T-cell (primary cell): ENCODE results near the gene NAB1. TPM values are rescaled to one million over a fixed set of nuclear protein-coding genes. Genes with fewer than 3 reads are reported as not detected.

Experiments
- ATAC-seq, 4 experiments: fragments of 200-7000 bp in 3 of 4; fragments of 150-1000 bp in 1 of 4; cut with Tn5 transposase; replicated peaks in 1 of 4; 1 replicate in 3 of 4; 2 replicates in 1 of 4; pipeline ENCODE4 v1.10.0; 2021; ENCODE audit warnings: moderate library complexity in 3 of 4, mild to moderate bottlenecking in 2 of 4, moderate number of reproducible peaks in 1 of 4
- CTCF ChIA-PET, 2 donors: fragments of 300-600 bp; sonication (Branson Sonifier 250); formaldehyde crosslinking; loops; one replicate each; lab custom pipeline; 2022; ENCODE audit warnings: antibody characterized with exemption in 2 of 2; lab: Charles Lee
- POLR2A ChIA-PET, 2 donors: fragments of 300-600 bp; sonication (Branson Sonifier 250); formaldehyde crosslinking; loops; one replicate each; lab custom pipeline; 2022; ENCODE audit warnings: antibody characterized with exemption in 2 of 2; lab: Charles Lee
- DNase-seq, 35 experiments: peaks; one replicate each; pipeline versions ENCODE4 v3.0.0 to v3.0.0-alpha.2; 2013 to 2023
- H3K27ac ChIP-seq: one replicate; pipeline ENCODE4 v1.5.1; 2013; ENCODE audit warnings: low read length
- H3K27me3 ChIP-seq, 2 experiments: replicated peaks in 1 of 2; 1 replicate in 1 of 2; 2 replicates in 1 of 2; pipeline versions ENCODE4 v1.6.1 to v1.7.0; 2013; ENCODE audit warnings: low read length in 1 of 2, mixed read lengths in 1 of 2; ENCODE audit not compliant: control insufficient read depth in 2 of 2, insufficient read depth in 2 of 2; ENCODE audit errors: extremely low read depth in 1 of 2
- H3K36me3 ChIP-seq, 2 donors: 1 replicate in 1 of 2; 2 replicates in 1 of 2; pipeline versions ENCODE4 v1.6.1 to v1.7.0; 2013; ENCODE audit warnings: low read length in 1 of 2; ENCODE audit not compliant: control insufficient read depth in 2 of 2, insufficient read depth in 1 of 2; ENCODE audit errors: extremely low read depth in 1 of 2
- H3K4me1 ChIP-seq, 2 experiments: 1 replicate in 1 of 2; 2 replicates in 1 of 2; pipeline versions ENCODE4 v1.6.1 to v1.7.0; 2013; ENCODE audit warnings: low read length in 2 of 2, mixed read lengths in 1 of 2; ENCODE audit not compliant: insufficient read depth in 2 of 2, control insufficient read depth in 1 of 2; ENCODE audit errors: extremely low read depth in 1 of 2
- H3K4me3 ChIP-seq, 2 donors: 1 replicate in 1 of 2; 2 replicates in 1 of 2; pipeline versions ENCODE4 v1.5.1 to v1.7.0; 2013; ENCODE audit warnings: mild to moderate bottlenecking in 2 of 2, low read length in 1 of 2, moderate library complexity in 1 of 2; ENCODE audit not compliant: control insufficient read depth in 1 of 2; ENCODE audit errors: extremely low read depth in 1 of 2
- H3K9me3 ChIP-seq: 2 replicates; pipeline ENCODE4 v1.7.0; 2013
- H3K27ac Mint-ChIP-seq, 2 donors: one replicate each; pipeline ENCODE4 v1.8.0; 2020 to 2021; ENCODE audit warnings: mild to moderate bottlenecking in 2 of 2, mixed read lengths in 2 of 2
- H3K27me3 Mint-ChIP-seq, 2 donors: one replicate each; pipeline ENCODE4 v1.8.0; 2021 to 2022; ENCODE audit warnings: mixed read lengths in 2 of 2
- H3K36me3 Mint-ChIP-seq: one replicate; pipeline ENCODE4 v1.8.0; 2021; ENCODE audit warnings: mixed read lengths
- H3K4me1 Mint-ChIP-seq, 3 donors: one replicate each; pipeline ENCODE4 v1.8.0; 2020 to 2022; ENCODE audit warnings: mixed read lengths in 3 of 3, mild to moderate bottlenecking in 1 of 3
- H3K4me3 Mint-ChIP-seq, 3 donors: one replicate each; pipeline ENCODE4 v1.8.0; 2020 to 2022; ENCODE audit warnings: mild to moderate bottlenecking in 3 of 3, mixed read lengths in 3 of 3, moderate library complexity in 3 of 3
- H3K9me3 Mint-ChIP-seq, 3 donors: one replicate each; pipeline ENCODE4 v1.8.0; 2020 to 2022; ENCODE audit warnings: mixed read lengths in 3 of 3
- WGBS: methylation state at CpG from one replicate; pipeline ENCODE4 v1.1.5; 2013; ENCODE audit warnings: missing lambda C conversion rate; ENCODE audit not compliant: insufficient coverage; 5-methylcytosine and 5-hydroxymethylcytosine counted together
- total RNA-seq, 35 experiments: library from RNA in 6 of 35; stranded (reverse) in 6 of 35; fragments of 120-200 nt in 1 of 35; gene quantifications; one replicate each; pipeline versions ENCODE4 v1.2.1 to v1.2.4 and lab custom pipeline; 2013 to 2026

Gene NAB1
- total RNA-seq, 5 donors from 2014 or later (not counting 1 experiment from before 2014, with no cell fraction given), result 17.7 to 22.1 (median 19.2) TPM

DNA sequence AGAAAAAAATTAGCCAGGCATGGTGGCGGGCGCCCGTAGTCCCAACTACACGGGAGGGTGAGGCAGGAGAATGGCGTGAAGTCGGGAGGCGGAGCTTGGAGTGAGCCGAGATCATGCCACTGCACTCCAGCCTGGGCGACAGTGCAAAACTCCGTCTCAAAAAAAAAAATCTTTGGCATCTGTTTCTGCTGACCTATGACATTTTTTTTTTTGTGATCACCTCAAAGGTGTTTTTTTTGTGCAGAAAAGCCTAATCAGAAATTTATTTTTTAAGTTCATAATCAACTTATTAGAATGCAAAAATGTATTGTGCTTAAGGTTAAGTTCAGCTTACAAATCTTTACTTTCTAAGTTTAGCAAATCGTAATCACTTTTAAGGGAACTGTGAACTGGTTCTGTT lies 45.6 kb downstream of the NAB1 start:
- Histone ChIP-seq H3K36me3 (no peaks in the 10 kb centered on the region), H3K27me3 (no peaks in the 10 kb centered on the region), H3K4me1 (no peaks in the 10 kb centered on the region), H3K9me3 (no peaks in the 10 kb centered on the region), H3K27ac (no peak overlapping the region), H3K4me3 (no peak overlapping the region)
- H3K9me3 Mint-ChIP-seq, result no peaks in the 10 kb centered on the region
- CTCF ChIA-PET, result interaction anchor here in 1 of 2 donors (0.6 to 0.8 kb wide), 2 partner anchors 10 to 177 kb away, joined by 3 to 6 read pairs; no protein-coding TSS in a partner anchor
- no peak overlapping the region for H3K27ac Mint-ChIP-seq
- H3K4me1 Mint-ChIP-seq, result peaks cover 0 to 9% (median 0%) of the 10 kb centered on the region in 3 donors
- no peak for DNase-seq
- peaks cover 27% of the 10 kb centered on the region for H3K36me3 Mint-ChIP-seq
- no peak for ATAC-seq
- WGBS, result 88% methylated on average over 8 of the region's 11 CpGs
- no peak overlapping the region for H3K4me3 Mint-ChIP-seq
- no peaks in the 10 kb centered on the region for H3K27me3 Mint-ChIP-seq
- POLR2A ChIA-PET, result interaction anchor here (0.7 to 1.1 kb wide), 2 partner anchors 10 to 68 kb away, joined by 4 to 8 read pairs; no protein-coding TSS in a partner anchor

GRCh38 chr2:190695739-190696138 lies 46.9 kb downstream of the NAB1 start:
- Histone ChIP-seq H3K9me3 (no peaks in the 10 kb centered on the region), H3K36me3 (no peaks in the 10 kb centered on the region), H3K4me3 (no peak overlapping the region), H3K4me1 (no peaks in the 10 kb centered on the region), H3K27ac (no peak overlapping the region), H3K27me3 (no peaks in the 10 kb centered on the region)
- ChIA-PET CTCF (no interaction called here), POLR2A (no interaction called here)
- peaks cover 17% of the 10 kb centered on the region for H3K36me3 Mint-ChIP-seq
- H3K9me3 Mint-ChIP-seq, result no peaks in the 10 kb centered on the region
- DNase-seq (peak in 2 of 35 experiments; percentile 12 to 43), ATAC-seq (peak in 1 of 4 experiments; percentile 63)
- H3K4me1 Mint-ChIP-seq, result peaks cover 0 to 9% (median 0%) of the 10 kb centered on the region in 3 donors
- H3K27ac Mint-ChIP-seq, result no peak overlapping the region
- H3K4me3 Mint-ChIP-seq, result no peak overlapping the region
- WGBS, result no CpG with 5 or more reads among the region's 4 CpGs
- no peaks in the 10 kb centered on the region for H3K27me3 Mint-ChIP-seq

DNA sequence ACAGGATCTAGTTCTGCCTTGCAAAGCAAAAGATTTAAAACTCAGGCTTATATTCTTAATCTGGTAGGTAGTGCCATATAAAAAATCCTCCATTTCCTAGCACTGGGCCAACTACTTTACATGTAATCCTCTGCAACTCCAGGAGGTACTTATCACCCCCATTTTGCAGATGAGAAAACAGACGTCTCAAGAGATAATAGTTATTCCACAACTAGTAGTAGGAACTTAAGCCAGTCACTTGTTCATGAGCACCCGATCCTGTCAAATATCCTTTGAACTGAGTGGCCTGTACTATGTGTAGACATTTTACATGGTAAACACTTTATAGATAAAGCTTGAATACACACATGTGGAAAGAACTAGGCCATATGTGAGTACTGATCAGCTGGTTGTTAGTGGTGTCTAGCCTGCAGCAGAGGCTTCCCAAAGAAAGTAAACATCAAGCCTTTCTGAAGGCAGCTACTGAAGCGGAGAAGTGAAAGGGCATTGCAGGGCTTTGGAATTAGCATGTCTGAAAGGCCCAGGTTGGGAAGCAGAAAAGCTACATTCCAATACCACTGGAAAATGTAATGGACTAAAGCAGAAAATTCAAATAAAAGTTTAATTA lies 48.0 kb downstream of the NAB1 start:
- Histone ChIP-seq H3K4me1 (no peaks in the 10 kb centered on the region), H3K9me3 (no peaks in the 10 kb centered on the region), H3K27me3 (no peaks in the 10 kb centered on the region), H3K27ac (no peak overlapping the region), H3K4me3 (no peak overlapping the region), H3K36me3 (no peaks in the 10 kb centered on the region)
- no CpG with 5 or more reads among the region's 3 CpGs for WGBS
- DNase-seq (no peak), ATAC-seq (no peak)
- H3K36me3 Mint-ChIP-seq, result peaks cover 10% of the 10 kb centered on the region
- H3K4me3 Mint-ChIP-seq, result no peak overlapping the region
- POLR2A ChIA-PET, result no interaction called here
- H3K27ac Mint-ChIP-seq, result no peak overlapping the region
- CTCF ChIA-PET, result no interaction called here
- no peaks in the 10 kb centered on the region for H3K27me3 Mint-ChIP-seq
- no peaks in the 10 kb centered on the region for H3K9me3 Mint-ChIP-seq
- H3K4me1 Mint-ChIP-seq, result peaks cover 0 to 9% (median 0%) of the 10 kb centered on the region in 3 donors

- Histone ChIP-seq H3K9me3 (no peaks in the 10 kb centered on the region), H3K27me3 (no peaks in the 10 kb centered on the region), H3K27ac (no peak overlapping the region), H3K36me3 (no peaks in the 10 kb centered on the region), H3K4me1 (no peaks in the 10 kb centered on the region), H3K4me3 (no peak overlapping the region)
- ATAC-seq (no peak), DNase-seq (no peak)
- 90% methylated on average over 2 of the region's 4 CpGs for WGBS
- Mint-ChIP-seq H3K36me3 (peaks cover 10% of the 10 kb centered on the region), H3K27me3 (no peaks in the 10 kb centered on the region), H3K27ac (no peak overlapping the region), H3K9me3 (no peaks in the 10 kb centered on the region), H3K4me3 (no peak overlapping the region), H3K4me1 (peaks cover 0 to 9% (median 0%) of the 10 kb centered on the region in 3 donors)
- ChIA-PET CTCF (no interaction called here), POLR2A (no interaction called here)
Measured at GRCh38 chr2:190697421-190697820, 48.5 kb downstream of the NAB1 start.

GRCh38 chr2:190698895-190699294 lies 50.0 kb downstream of the NAB1 start:
- CTCF ChIA-PET, result no interaction called here
- H3K36me3 Mint-ChIP-seq, result no peaks in the 10 kb centered on the region
- H3K9me3 Mint-ChIP-seq, result no peaks in the 10 kb centered on the region

DNA sequence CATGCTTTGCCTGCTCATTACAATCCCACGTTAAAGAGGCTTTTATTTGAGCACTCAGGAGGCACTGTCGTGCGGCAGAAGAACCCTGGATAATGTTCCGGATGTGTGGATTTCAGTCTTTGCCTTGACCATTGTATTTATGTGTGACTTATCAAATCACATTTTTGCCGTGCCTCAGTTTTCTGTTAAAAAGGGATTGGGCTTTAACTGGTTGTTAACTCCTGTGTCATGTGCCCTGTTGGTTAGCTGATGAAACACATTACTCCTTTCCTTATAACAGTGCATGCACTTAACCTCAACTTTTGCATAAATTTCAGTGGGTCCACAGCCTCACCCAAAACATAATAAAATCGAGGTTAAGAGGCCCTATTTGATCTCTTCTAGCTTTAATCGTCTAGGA lies 52.7 kb downstream of the NAB1 start:
- DNase-seq, result no peak
- Mint-ChIP-seq H3K4me1 (no peaks in the 10 kb centered on the region), H3K27ac (no peak overlapping the region), H3K36me3 (no peaks in the 10 kb centered on the region), H3K27me3 (no peaks in the 10 kb centered on the region), H3K9me3 (no peaks in the 10 kb centered on the region), H3K4me3 (no peak overlapping the region)
- WGBS, result 59% methylated on average over 6 of the region's 7 CpGs
- no peak overlapping the region for H3K4me3 ChIP-seq
- H3K27me3 ChIP-seq, result no peaks in the 10 kb centered on the region
- ATAC-seq, result no peak
- H3K27ac ChIP-seq, result no peak overlapping the region
- H3K36me3 ChIP-seq, result no peaks in the 10 kb centered on the region
- H3K9me3 ChIP-seq, result no peaks in the 10 kb centered on the region
- CTCF ChIA-PET, result no interaction called here
- H3K4me1 ChIP-seq, result no peaks in the 10 kb centered on the region
- POLR2A ChIA-PET, result no interaction called here

More at GRCh38 chr2:190698895-190699294, 50.0 kb downstream of the NAB1 start:
- POLR2A ChIA-PET, result no interaction called here
- H3K4me3 Mint-ChIP-seq, result no peak overlapping the region
- Histone ChIP-seq H3K9me3 (no peaks in the 10 kb centered on the region), H3K4me3 (no peak overlapping the region), H3K4me1 (no peaks in the 10 kb centered on the region), H3K36me3 (no peaks in the 10 kb centered on the region), H3K27ac (no peak overlapping the region), H3K27me3 (no peaks in the 10 kb centered on the region)
- H3K27me3 Mint-ChIP-seq, result no peaks in the 10 kb centered on the region
- DNase-seq (no peak), ATAC-seq (no peak)
- 94% methylated on average over 3 of the region's 5 CpGs for WGBS
- H3K4me1 Mint-ChIP-seq, result peaks cover 0 to 9% (median 0%) of the 10 kb centered on the region in 3 donors
- no peak overlapping the region for H3K27ac Mint-ChIP-seq
